Left ventricle myocardium inferior (tissue), 1 donor: ENCODE results near the gene SUFU. TPM values are rescaled to one million over a fixed set of nuclear protein-coding genes. Genes with fewer than 3 reads are reported as not detected.

Experiments used
- DNase-seq: peaks from one replicate; pipeline ENCODE4 v3.0.0-alpha.2; 2020
- H3K27ac ChIP-seq: fragments of 200-600 bp; replicated peaks from 2 replicates; pipeline ENCODE4 v1.8.0; 2021
- H3K27me3 ChIP-seq: fragments of 200-600 bp; 2 replicates; pipeline ENCODE4 v1.8.0; 2021; ENCODE audit warnings: low read depth
- H3K36me3 ChIP-seq: fragments of 200-600 bp; 2 replicates; pipeline ENCODE4 v1.8.0; 2021
- H3K4me1 ChIP-seq: fragments of 200-600 bp; 2 replicates; pipeline ENCODE4 v1.8.0; 2021
- H3K4me3 ChIP-seq: fragments of 200-600 bp; 2 replicates; pipeline ENCODE4 v1.8.0; 2021; ENCODE audit warnings: mild to moderate bottlenecking, moderate library complexity
- H3K9me3 ChIP-seq: fragments of 200-600 bp; replicated peaks from 2 replicates; pipeline ENCODE4 v1.8.0; 2021
- CTCF ChIP-seq: fragments of 200-600 bp; IDR thresholded peaks from 2 replicates; pipeline ENCODE4 v1.8.0; 2021; ENCODE audit warnings: antibody characterized with exemption, mild to moderate bottlenecking, borderline replicate concordance
- intact Hi-C: fragments of 100-400 bp; cut with micrococcal nuclease; formaldehyde crosslinking; loops from one replicate; pipeline ENCODE4 v1.11.0; 2022
- total RNA-seq: library from RNA; stranded (reverse); fragmentation: NEBNext Ultra II Directional; extraction: Animal tissue kit (Norgen Biotek cat#: 25700); gene quantifications from one replicate; pipeline ENCODE4 v1.2.1, GENCODE V29; 2021
- donor health status: DM: no; HTN: yes; CAD: no; lungs with severe emphysema.

Gene SUFU
- total RNA-seq, 1 donor from 2014 or later: 7.9 TPM

GRCh38 chr10:102614888-102615287 is 111.1 kb downstream of the SUFU start:
- intact Hi-C loops: no loop called here
- TF ChIP-seq CTCF: no peak
- H3K36me3 ChIP-seq: peaks cover 26% of the 10 kb centered on the region

GRCh38 chr10:102615361-102615760 is 111.6 kb downstream of the SUFU start:
- TF ChIP-seq CTCF: peak; percentile 28
- Histone ChIP-seq H3K4me3 (no peak overlapping the region), H3K4me1 (peaks cover 98% of the 10 kb centered on the region), H3K27ac (peak overlapping the region; percentile 70), H3K36me3 (peaks cover 26% of the 10 kb centered on the region), H3K27me3 (no peaks in the 10 kb centered on the region), H3K9me3 (no peaks in the 10 kb centered on the region)
- DNase-seq: peak; percentile 16
- intact Hi-C loops: no loop called here

More at GRCh38 chr10:102614888-102615287, 111.1 kb downstream of the SUFU start:
- Histone ChIP-seq H3K27ac (peak overlapping the region; percentile 70), H3K4me1 (peaks cover 94% of the 10 kb centered on the region), H3K9me3 (no peaks in the 10 kb centered on the region), H3K4me3 (no peak overlapping the region), H3K27me3 (no peaks in the 10 kb centered on the region)
- no peak for DNase-seq

- H3K4me1 ChIP-seq: peaks cover 98% of the 10 kb centered on the region
- no peak for TF ChIP-seq CTCF
- no peaks in the 10 kb centered on the region for H3K27me3 ChIP-seq
- DNase-seq: peak; percentile 84
- H3K27ac ChIP-seq: peak overlapping the region; percentile 70
- intact Hi-C loops: no loop called here
- H3K36me3 ChIP-seq: peaks cover 26% of the 10 kb centered on the region
- no peak overlapping the region for H3K4me3 ChIP-seq
- no peaks in the 10 kb centered on the region for H3K9me3 ChIP-seq
Measured at GRCh38 chr10:102616066-102616770, 112.4 kb downstream of the SUFU start.

GRCh38 chr10:102617041-102617440 is 113.3 kb downstream of the SUFU start:
- Histone ChIP-seq H3K27me3 (no peaks in the 10 kb centered on the region), H3K9me3 (no peaks in the 10 kb centered on the region), H3K4me1 (peaks cover 98% of the 10 kb centered on the region), H3K36me3 (peaks cover 26% of the 10 kb centered on the region), H3K27ac (peak overlapping the region; percentile 70), H3K4me3 (no peak overlapping the region)
- intact Hi-C loops: no loop called here
- DNase-seq: no peak
- no peak for TF ChIP-seq CTCF

GRCh38 chr10:102617816-102618215 is 114.0 kb downstream of the SUFU start:
- intact Hi-C loops: no loop called here
- no peak overlapping the region for H3K4me3 ChIP-seq
- H3K9me3 ChIP-seq: no peaks in the 10 kb centered on the region
- peaks cover 26% of the 10 kb centered on the region for H3K36me3 ChIP-seq
- no peaks in the 10 kb centered on the region for H3K27me3 ChIP-seq
- no peak for TF ChIP-seq CTCF
- H3K4me1 ChIP-seq: peaks cover 96% of the 10 kb centered on the region
- peak overlapping the region; percentile 48 for H3K27ac ChIP-seq
- no peak for DNase-seq
